Parathyroid adenoma (tissue), 2 donors: Measurements from ENCODE around the gene PVRIG.
A peak's percentile ranks its signal among the peaks of the same experiment; 100 is the strongest.

Experiments
- H2AFZ ChIP-seq: fragments of 300-600 bp; sonication (generic); one replicate; pipeline ENCODE4 v1.7.0; 2017; ENCODE audit warnings: antibody characterized with exemption, mild to moderate bottlenecking
- H3K27ac ChIP-seq: fragments of 300-600 bp; sonication (generic); one replicate; pipeline ENCODE4 v1.7.0; 2017
- H3K27me3 ChIP-seq: fragments of 300-600 bp; sonication (generic); one replicate; pipeline ENCODE4 v1.7.0; 2017; ENCODE audit warnings: low read length; ENCODE audit not compliant: control insufficient read depth, insufficient read depth
- H3K36me3 ChIP-seq: fragments of 300-600 bp; sonication (generic); one replicate; pipeline ENCODE4 v1.7.0; 2017; ENCODE audit warnings: low read length; ENCODE audit not compliant: control insufficient read depth, insufficient read depth
- H3K4me1 ChIP-seq: fragments of 300-600 bp; sonication (generic); one replicate; pipeline ENCODE4 v1.7.0; 2017; ENCODE audit warnings: control low read depth
- H3K4me2 ChIP-seq: fragments of 300-600 bp; sonication (generic); one replicate; pipeline ENCODE4 v1.7.0; 2017; ENCODE audit warnings: low read length
- H3K4me3 ChIP-seq: fragments of 300-600 bp; sonication (generic); one replicate; pipeline ENCODE4 v1.7.0; 2017; ENCODE audit warnings: low read depth, low read length
- H3K79me2 ChIP-seq: fragments of 300-600 bp; sonication (generic); one replicate; pipeline ENCODE4 v1.7.0; 2017; ENCODE audit warnings: control low read depth
- H3K9ac ChIP-seq: fragments of 300-600 bp; sonication (generic); one replicate; pipeline ENCODE4 v1.7.0; 2017; ENCODE audit warnings: mild to moderate bottlenecking
- H3K9me3 ChIP-seq: fragments of 300-600 bp; sonication (generic); one replicate; pipeline ENCODE4 v1.7.0; 2017; ENCODE audit warnings: low read length; ENCODE audit not compliant: control insufficient read depth
- CTCF ChIP-seq: fragments of 300-600 bp; sonication (generic); IDR thresholded peaks from one replicate; pipeline ENCODE4 v1.7.0; 2017; ENCODE audit warnings: antibody characterized with exemption, mild to moderate bottlenecking
- donor health status: primary hyperparathyroidism.

The PVRIG gene

GRCh38 chr7:100173806-100174495 lies 45.8 kb upstream of the PVRIG start:
- Histone ChIP-seq H3K4me2 (no peak overlapping the region), H3K79me2 (no peaks in the 10 kb centered on the region), H3K4me3 (no peak overlapping the region), H3K27ac (no peak overlapping the region), H2AFZ (no peak overlapping the region), H3K9ac (no peak overlapping the region), H3K27me3 (no peaks in the 10 kb centered on the region), H3K4me1 (peaks cover 2% of the 10 kb centered on the region), H3K9me3 (no peaks in the 10 kb centered on the region), H3K36me3 (no peaks in the 10 kb centered on the region)
- no peak for TF ChIP-seq CTCF

GRCh38 chr7:100174582-100174981 lies 45.2 kb upstream of the PVRIG start:
- no peaks in the 10 kb centered on the region for H3K9me3 ChIP-seq
- no peak overlapping the region for H2AFZ ChIP-seq
- no peaks in the 10 kb centered on the region for H3K27me3 ChIP-seq
- H3K36me3 ChIP-seq = no peaks in the 10 kb centered on the region
- H3K27ac ChIP-seq = no peak overlapping the region
- no peak for TF ChIP-seq CTCF
- H3K4me1 ChIP-seq = peaks cover 2% of the 10 kb centered on the region
- H3K4me2 ChIP-seq = no peak overlapping the region
- H3K79me2 ChIP-seq = no peaks in the 10 kb centered on the region
- H3K4me3 ChIP-seq = no peak overlapping the region
- H3K9ac ChIP-seq = no peak overlapping the region

DNA sequence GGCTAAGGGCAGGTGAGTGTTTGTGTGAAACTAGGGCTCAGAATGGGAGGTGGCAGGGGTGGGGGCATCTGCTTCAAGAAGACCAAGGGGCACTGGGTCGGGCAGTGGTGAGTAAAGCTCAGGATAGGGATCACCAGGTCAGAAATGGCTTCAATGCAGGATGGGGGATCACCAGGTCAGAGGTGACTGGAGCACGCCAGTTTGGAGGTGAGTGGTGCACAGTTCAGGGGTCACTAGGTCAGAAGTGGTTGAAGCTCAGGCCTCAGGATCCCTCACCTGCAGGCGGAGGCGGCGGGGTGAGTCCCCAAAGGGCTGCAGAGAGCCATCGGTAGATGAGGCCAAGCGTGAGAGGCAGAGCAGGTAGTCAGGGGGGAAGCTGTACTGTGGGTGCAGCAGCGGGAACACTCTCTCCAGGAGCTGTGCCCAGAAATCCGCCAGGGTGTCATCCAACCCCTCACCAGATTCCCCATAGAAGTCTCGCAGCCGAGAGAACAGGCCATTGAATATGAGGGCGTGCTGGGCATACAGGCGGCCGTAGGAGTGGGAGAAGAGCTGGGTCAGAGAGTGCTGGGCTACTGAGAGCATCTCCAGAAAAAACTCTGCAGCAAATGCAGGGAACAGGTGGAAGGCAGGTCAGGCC lies 44.3 kb upstream of the PVRIG start:
- Histone ChIP-seq H3K4me1 (peaks cover 2% of the 10 kb centered on the region), H3K9me3 (no peaks in the 10 kb centered on the region), H3K36me3 (no peaks in the 10 kb centered on the region), H3K79me2 (no peaks in the 10 kb centered on the region), H3K9ac (no peak overlapping the region), H3K4me2 (no peak overlapping the region), H3K4me3 (no peak overlapping the region), H3K27me3 (no peaks in the 10 kb centered on the region), H2AFZ (no peak overlapping the region), H3K27ac (no peak overlapping the region)
- TF ChIP-seq CTCF = no peak

GRCh38 chr7:100176096-100177044 lies 43.4 kb upstream of the PVRIG start:
- Histone ChIP-seq H3K27ac (no peak overlapping the region), H3K4me1 (peaks cover 2% of the 10 kb centered on the region), H3K9ac (no peak overlapping the region), H3K4me3 (peak overlapping the region; percentile 58), H3K9me3 (no peaks in the 10 kb centered on the region), H3K27me3 (no peaks in the 10 kb centered on the region), H3K36me3 (no peaks in the 10 kb centered on the region), H2AFZ (peak overlapping the region; percentile 92), H3K4me2 (peak overlapping the region; percentile 92), H3K79me2 (no peaks in the 10 kb centered on the region)
- no peak for TF ChIP-seq CTCF
